Loucy (cell line): Measurements from ENCODE around the gene UVRAG.

Experiments
- CTCF ChIP-seq: fragments of 200-600 bp; sonication (generic); conservative IDR thresholded peaks from 2 replicates; pipeline ENCODE4 v1.5.1; 2014; ENCODE audit warnings: mild to moderate bottlenecking, antibody characterized with exemption, low read length
- EZH2phosphoT487 ChIP-seq: fragments of 200-600 bp; IDR thresholded peaks from 2 replicates; pipeline ENCODE4 v1.6.1; 2018; ENCODE audit warnings: antibody characterized with exemption, mild to moderate bottlenecking, moderate library complexity, borderline replicate concordance

GRCh38 chr11:76067099-76067498, 252.1 kb downstream of the UVRAG start:
- TF ChIP-seq EZH2phosphoT487 (no peak), CTCF (no peak)
